HepG2 (cell line): ENCODE results near the gene OTUD7B. TPM values are rescaled to one million over a fixed set of nuclear protein-coding genes. Genes with fewer than 3 reads are reported as not detected.

ENCODE experiments used
- FOXO1 ChIP-seq: sonication (generic); formaldehyde crosslinking; IDR thresholded peaks from 2 replicates; pipeline ENCODE4 v1.4.0; 2020; ENCODE audit warnings: missing genetic modification reagents
- JARID2 ChIP-seq: sonication (generic); formaldehyde crosslinking; IDR thresholded peaks from 2 replicates; pipeline ENCODE4 v1.8.1; 2023; ENCODE audit warnings: missing genetic modification reagents, inconsistent platforms; ENCODE audit not compliant: insufficient replicate concordance
- NCOR1 ChIP-seq: fragments of 200-600 bp; sonication (generic); IDR thresholded peaks from 2 replicates; pipeline ENCODE4 v1.7.0; 2017; ENCODE audit warnings: antibody characterized with exemption, low read length, borderline replicate concordance
- NFYB ChIP-seq: sonication (generic); formaldehyde crosslinking; IDR thresholded peaks from 2 replicates; pipeline ENCODE4 v1.4.0; 2020; ENCODE audit warnings: missing genetic modification reagents
- RELA ChIP-seq: sonication (generic); formaldehyde crosslinking; IDR thresholded peaks from 2 replicates; pipeline ENCODE4 v1.4.0; 2020; ENCODE audit warnings: missing genetic modification reagents
- SOX5 ChIP-seq: IDR thresholded peaks from 2 replicates; pipeline ENCODE4 v1.6.1; 2016; ENCODE audit warnings: borderline replicate concordance
- SRY ChIP-seq: sonication (generic); formaldehyde crosslinking; IDR thresholded peaks from 2 replicates; pipeline ENCODE4 v1.8.0; 2022; ENCODE audit warnings: mild to moderate bottlenecking, missing genetic modification reagents
- ZNF562 ChIP-seq: sonication (generic); formaldehyde crosslinking; IDR thresholded peaks from 2 replicates; pipeline ENCODE4 v1.8.0; 2022; ENCODE audit warnings: missing genetic modification reagents, borderline replicate concordance
- polyA plus RNA-seq, 8 experiments: library from polyadenylated mRNA; depleted of rRNA in 3 of 8; stranded (reverse) in 7 of 8; unstranded in 1 of 8; fragments of >200 nt; fragmentation: Illumina TruSeq in 4 of 8; extraction: Trizol in 4 of 8; gene quantifications; 2 replicates each; pipeline versions ENCODE4 v1.2.1 to v1.2.3, GENCODE V29; 2011 to 2016; ENCODE audit warnings: low read depth in 4 of 8, missing spikeins in 1 of 8, mixed read lengths in 1 of 8; ENCODE audit not compliant: insufficient read depth in 1 of 8
- total RNA-seq, 5 experiments: library from RNA; depleted of rRNA; stranded (reverse); fragments of >200 nt; fragmentation: Illumina TruSeq; extraction: Trizol; gene quantifications; 2 replicates each; pipeline ENCODE4 v1.2.3, GENCODE V29; 2016; ENCODE audit warnings: low read depth in 1 of 5
- TF ChIP-seq, protein P1 (sequence below): sonication (generic); formaldehyde crosslinking; IDR thresholded peaks from 2 replicates; pipeline ENCODE4 v1.5.0; 2020; ENCODE audit warnings: missing genetic modification reagents
- TF ChIP-seq, protein P2 (sequence below): sonication (generic); formaldehyde crosslinking; IDR thresholded peaks from 2 replicates; pipeline ENCODE4 v1.5.0; 2020; ENCODE audit warnings: mild to moderate bottlenecking, missing genetic modification reagents, borderline replicate concordance
- TF ChIP-seq, protein P3 (sequence below): sonication (generic); formaldehyde crosslinking; IDR thresholded peaks from 2 replicates; pipeline ENCODE4 v1.5.0; 2020; ENCODE audit warnings: mild to moderate bottlenecking, missing genetic modification reagents, borderline replicate concordance
- TF ChIP-seq, protein P4 (sequence below): sonication (generic); formaldehyde crosslinking; IDR thresholded peaks from 2 replicates; pipeline ENCODE4 v1.5.0; 2020; ENCODE audit warnings: missing genetic modification reagents, mild to moderate bottlenecking, borderline replicate concordance

Gene OTUD7B
- total and polyA plus RNA-seq, 2 of the 13 experiments (the other 11 are each of a cell fraction or from before 2014, with no cell fraction given): 5.1 to 11.2 TPM

DNA sequence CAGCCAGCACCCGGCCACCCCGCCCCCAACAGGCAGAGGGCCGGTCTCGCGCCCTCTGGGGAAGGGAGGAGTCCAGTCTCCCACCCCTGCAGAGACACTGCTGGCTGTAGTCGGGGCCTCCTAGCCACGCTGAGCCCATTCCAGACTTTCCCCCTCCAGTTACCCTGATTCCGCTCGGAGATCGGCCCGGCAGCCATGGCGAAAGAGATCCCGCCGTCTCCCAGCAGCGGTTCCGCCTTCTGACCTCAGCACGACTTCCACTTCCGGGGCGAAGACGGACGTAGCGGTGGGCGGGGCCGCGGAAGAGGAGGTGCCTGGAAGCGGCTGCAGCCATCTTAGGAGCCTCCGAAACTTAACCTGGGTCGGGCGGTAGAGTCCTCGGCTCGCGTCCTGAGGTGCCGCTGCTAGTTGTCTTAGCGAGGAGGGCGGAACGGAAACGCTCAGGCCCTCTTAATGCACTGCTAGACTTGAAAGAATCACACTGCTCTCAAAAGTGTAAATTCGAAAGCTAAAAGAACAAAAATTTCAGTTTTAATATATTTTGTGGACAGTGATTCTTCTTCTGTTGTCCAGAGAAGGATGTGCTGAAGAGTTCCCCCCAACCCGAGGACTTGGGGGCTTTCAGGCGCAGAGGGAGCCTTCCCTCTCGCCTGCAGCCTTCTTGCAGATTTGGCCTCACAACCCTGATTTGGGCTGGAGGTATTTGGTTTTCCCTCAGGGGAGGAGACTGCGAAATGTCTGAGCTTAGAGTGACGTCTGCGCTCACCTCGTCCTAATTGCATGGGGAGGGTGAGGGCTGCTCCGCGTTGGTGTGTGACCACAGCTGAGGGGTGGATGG, 82.7 kb downstream of the OTUD7B start, which contains the start of gene SF3B4 (continued):
- TF ChIP-seq, protein P1, sequence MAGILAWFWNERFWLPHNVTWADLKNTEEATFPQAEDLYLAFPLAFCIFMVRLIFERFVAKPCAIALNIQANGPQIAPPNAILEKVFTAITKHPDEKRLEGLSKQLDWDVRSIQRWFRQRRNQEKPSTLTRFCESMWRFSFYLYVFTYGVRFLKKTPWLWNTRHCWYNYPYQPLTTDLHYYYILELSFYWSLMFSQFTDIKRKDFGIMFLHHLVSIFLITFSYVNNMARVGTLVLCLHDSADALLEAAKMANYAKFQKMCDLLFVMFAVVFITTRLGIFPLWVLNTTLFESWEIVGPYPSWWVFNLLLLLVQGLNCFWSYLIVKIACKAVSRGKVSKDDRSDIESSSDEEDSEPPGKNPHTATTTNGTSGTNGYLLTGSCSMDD: no peak
- TF ChIP-seq NFYB (CRISPR knock-in tag) (no peak), NCOR1 (no peak), RELA (no peak), SOX5 (CRISPR knock-in tag) (no peak; the same call in 1 of the 2 replicates), FOXO1 (CRISPR knock-in tag) (peak; percentile 36; the same call in 1 of the 2 replicates), JARID2 (CRISPR knock-in tag) (peak; percentile 43), SRY (CRISPR knock-in tag) (no peak), ZNF562 (CRISPR knock-in tag) (no peak)
- TF ChIP-seq, protein P2, sequence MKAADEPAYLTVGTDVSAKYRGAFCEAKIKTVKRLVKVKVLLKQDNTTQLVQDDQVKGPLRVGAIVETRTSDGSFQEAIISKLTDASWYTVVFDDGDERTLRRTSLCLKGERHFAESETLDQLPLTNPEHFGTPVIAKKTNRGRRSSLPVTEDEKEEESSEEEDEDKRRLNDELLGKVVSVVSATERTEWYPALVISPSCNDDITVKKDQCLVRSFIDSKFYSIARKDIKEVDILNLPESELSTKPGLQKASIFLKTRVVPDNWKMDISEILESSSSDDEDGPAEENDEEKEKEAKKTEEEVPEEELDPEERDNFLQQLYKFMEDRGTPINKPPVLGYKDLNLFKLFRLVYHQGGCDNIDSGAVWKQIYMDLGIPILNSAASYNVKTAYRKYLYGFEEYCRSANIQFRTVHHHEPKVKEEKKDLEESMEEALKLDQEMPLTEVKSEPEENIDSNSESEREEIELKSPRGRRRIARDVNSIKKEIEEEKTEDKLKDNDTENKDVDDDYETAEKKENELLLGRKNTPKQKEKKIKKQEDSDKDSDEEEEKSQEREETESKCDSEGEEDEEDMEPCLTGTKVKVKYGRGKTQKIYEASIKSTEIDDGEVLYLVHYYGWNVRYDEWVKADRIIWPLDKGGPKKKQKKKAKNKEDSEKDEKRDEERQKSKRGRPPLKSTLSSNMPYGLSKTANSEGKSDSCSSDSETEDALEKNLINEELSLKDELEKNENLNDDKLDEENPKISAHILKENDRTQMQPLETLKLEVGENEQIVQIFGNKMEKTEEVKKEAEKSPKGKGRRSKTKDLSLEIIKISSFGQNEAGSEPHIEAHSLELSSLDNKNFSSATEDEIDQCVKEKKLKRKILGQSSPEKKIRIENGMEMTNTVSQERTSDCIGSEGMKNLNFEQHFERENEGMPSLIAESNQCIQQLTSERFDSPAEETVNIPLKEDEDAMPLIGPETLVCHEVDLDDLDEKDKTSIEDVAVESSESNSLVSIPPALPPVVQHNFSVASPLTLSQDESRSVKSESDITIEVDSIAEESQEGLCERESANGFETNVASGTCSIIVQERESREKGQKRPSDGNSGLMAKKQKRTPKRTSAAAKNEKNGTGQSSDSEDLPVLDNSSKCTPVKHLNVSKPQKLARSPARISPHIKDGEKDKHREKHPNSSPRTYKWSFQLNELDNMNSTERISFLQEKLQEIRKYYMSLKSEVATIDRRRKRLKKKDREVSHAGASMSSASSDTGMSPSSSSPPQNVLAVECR (CRISPR knock-in tag): peak; percentile 93
- TF ChIP-seq, protein P3, sequence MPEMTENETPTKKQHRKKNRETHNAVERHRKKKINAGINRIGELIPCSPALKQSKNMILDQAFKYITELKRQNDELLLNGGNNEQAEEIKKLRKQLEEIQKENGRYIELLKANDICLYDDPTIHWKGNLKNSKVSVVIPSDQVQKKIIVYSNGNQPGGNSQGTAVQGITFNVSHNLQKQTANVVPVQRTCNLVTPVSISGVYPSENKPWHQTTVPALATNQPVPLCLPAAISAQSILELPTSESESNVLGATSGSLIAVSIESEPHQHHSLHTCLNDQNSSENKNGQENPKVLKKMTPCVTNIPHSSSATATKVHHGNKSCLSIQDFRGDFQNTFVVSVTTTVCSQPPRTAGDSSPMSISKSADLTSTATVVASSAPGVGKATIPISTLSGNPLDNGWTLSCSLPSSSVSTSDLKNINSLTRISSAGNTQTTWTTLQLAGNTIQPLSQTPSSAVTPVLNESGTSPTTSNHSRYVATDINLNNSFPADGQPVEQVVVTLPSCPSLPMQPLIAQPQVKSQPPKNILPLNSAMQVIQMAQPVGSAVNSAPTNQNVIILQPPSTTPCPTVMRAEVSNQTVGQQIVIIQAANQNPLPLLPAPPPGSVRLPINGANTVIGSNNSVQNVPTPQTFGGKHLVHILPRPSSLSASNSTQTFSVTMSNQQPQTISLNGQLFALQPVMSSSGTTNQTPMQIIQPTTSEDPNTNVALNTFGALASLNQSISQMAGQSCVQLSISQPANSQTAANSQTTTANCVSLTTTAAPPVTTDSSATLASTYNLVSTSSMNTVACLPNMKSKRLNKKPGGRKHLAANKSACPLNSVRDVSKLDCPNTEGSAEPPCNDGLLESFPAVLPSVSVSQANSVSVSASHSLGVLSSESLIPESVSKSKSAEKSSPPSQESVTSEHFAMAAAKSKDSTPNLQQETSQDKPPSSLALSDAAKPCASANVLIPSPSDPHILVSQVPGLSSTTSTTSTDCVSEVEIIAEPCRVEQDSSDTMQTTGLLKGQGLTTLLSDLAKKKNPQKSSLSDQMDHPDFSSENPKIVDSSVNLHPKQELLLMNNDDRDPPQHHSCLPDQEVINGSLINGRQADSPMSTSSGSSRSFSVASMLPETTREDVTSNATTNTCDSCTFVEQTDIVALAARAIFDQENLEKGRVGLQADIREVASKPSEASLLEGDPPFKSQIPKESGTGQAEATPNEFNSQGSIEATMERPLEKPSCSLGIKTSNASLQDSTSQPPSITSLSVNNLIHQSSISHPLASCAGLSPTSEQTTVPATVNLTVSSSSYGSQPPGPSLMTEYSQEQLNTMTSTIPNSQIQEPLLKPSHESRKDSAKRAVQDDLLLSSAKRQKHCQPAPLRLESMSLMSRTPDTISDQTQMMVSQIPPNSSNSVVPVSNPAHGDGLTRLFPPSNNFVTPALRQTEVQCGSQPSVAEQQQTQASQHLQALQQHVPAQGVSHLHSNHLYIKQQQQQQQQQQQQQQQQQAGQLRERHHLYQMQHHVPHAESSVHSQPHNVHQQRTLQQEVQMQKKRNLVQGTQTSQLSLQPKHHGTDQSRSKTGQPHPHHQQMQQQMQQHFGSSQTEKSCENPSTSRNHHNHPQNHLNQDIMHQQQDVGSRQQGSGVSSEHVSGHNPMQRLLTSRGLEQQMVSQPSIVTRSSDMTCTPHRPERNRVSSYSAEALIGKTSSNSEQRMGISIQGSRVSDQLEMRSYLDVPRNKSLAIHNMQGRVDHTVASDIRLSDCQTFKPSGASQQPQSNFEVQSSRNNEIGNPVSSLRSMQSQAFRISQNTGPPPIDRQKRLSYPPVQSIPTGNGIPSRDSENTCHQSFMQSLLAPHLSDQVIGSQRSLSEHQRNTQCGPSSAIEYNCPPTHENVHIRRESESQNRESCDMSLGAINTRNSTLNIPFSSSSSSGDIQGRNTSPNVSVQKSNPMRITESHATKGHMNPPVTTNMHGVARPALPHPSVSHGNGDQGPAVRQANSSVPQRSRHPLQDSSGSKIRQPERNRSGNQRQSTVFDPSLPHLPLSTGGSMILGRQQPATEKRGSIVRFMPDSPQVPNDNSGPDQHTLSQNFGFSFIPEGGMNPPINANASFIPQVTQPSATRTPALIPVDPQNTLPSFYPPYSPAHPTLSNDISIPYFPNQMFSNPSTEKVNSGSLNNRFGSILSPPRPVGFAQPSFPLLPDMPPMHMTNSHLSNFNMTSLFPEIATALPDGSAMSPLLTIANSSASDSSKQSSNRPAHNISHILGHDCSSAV (CRISPR knock-in tag): no peak
- TF ChIP-seq, protein P4, sequence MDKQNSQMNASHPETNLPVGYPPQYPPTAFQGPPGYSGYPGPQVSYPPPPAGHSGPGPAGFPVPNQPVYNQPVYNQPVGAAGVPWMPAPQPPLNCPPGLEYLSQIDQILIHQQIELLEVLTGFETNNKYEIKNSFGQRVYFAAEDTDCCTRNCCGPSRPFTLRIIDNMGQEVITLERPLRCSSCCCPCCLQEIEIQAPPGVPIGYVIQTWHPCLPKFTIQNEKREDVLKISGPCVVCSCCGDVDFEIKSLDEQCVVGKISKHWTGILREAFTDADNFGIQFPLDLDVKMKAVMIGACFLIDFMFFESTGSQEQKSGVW (CRISPR knock-in tag): no peak
